ENCODE data around the gene CRABP2.

DNA sequence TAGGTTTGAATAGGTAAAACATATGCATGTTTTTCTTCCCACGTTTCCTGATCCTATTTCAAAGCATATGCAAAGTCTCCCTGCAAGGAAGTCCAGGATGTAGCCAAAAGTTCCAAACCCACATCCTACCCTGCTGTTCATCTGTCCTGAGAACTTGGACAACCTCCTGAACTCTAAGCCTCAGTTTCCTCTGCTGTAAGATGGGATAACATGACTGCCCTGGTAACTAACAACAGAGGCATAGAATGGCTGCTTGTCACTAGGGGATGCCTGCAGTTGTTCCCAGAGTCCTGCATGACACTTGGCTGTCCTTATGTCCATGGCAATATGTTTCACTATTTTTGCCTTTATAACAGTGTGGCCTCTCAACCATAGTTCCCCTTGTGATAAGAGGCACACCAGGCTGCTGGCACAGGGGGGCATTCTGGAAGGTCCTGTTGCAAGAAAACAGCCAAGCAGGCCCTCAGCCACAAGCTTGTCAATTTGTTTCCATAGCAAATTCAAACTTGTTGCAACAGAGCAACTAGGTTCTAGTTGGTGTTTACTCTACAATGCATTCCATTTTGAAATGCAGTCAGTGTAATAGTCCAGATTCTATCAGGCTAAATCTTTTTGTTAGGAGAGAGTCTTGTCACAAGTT, 47.6 kb upstream of the CRABP2 start:
- TF ChIP-seq CHD2 (IDR thresholded peaks at IDR 0.05; ENCODE audit: low read length, partially characterized antibody) (no peak), CEBPB (IDR thresholded peaks at IDR 0.05) (no peak), KDM5A (IDR thresholded peaks at IDR 0.05) (no peak), EP300 (IDR thresholded peaks at IDR 0.05) (no peak), HOXA7 (CRISPR knock-in tag; IDR thresholded peaks at IDR 0.05) (no peak)
- TF ChIP-seq, protein P1, sequence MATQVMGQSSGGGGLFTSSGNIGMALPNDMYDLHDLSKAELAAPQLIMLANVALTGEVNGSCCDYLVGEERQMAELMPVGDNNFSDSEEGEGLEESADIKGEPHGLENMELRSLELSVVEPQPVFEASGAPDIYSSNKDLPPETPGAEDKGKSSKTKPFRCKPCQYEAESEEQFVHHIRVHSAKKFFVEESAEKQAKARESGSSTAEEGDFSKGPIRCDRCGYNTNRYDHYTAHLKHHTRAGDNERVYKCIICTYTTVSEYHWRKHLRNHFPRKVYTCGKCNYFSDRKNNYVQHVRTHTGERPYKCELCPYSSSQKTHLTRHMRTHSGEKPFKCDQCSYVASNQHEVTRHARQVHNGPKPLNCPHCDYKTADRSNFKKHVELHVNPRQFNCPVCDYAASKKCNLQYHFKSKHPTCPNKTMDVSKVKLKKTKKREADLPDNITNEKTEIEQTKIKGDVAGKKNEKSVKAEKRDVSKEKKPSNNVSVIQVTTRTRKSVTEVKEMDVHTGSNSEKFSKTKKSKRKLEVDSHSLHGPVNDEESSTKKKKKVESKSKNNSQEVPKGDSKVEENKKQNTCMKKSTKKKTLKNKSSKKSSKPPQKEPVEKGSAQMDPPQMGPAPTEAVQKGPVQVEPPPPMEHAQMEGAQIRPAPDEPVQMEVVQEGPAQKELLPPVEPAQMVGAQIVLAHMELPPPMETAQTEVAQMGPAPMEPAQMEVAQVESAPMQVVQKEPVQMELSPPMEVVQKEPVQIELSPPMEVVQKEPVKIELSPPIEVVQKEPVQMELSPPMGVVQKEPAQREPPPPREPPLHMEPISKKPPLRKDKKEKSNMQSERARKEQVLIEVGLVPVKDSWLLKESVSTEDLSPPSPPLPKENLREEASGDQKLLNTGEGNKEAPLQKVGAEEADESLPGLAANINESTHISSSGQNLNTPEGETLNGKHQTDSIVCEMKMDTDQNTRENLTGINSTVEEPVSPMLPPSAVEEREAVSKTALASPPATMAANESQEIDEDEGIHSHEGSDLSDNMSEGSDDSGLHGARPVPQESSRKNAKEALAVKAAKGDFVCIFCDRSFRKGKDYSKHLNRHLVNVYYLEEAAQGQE (IDR thresholded peaks at IDR 0.05) = no peak
- TF ChIP-seq, protein P2, sequence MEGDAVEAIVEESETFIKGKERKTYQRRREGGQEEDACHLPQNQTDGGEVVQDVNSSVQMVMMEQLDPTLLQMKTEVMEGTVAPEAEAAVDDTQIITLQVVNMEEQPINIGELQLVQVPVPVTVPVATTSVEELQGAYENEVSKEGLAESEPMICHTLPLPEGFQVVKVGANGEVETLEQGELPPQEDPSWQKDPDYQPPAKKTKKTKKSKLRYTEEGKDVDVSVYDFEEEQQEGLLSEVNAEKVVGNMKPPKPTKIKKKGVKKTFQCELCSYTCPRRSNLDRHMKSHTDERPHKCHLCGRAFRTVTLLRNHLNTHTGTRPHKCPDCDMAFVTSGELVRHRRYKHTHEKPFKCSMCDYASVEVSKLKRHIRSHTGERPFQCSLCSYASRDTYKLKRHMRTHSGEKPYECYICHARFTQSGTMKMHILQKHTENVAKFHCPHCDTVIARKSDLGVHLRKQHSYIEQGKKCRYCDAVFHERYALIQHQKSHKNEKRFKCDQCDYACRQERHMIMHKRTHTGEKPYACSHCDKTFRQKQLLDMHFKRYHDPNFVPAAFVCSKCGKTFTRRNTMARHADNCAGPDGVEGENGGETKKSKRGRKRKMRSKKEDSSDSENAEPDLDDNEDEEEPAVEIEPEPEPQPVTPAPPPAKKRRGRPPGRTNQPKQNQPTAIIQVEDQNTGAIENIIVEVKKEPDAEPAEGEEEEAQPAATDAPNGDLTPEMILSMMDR (IDR thresholded peaks at IDR 0.05) = no peak
